ENCODE results near the gene CBARP.
A peak's percentile ranks its signal among the peaks of the same experiment; 100 is the strongest.

CBARP gene

DNA sequence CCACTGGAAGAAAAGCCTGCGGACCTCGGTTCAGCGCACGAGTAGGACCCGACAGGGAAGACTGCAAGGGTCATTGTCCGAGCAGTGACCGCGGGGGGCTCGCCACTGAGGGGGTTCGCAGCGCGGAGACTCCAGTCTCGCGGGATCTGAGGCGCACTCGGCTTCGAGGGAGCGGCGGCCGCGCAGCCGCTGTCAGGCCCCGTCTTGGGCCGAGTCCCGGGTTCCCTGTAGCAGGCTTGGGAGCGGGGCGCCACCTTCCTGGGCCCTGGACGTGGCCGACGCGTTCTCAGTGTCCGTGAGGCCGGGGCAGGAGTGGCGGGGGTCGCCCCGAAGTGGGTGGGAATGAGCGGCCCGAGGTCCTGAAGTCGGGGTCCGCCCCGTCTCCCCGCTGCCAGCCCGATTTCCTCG, 37.1 kb upstream of the CBARP start (continued):
- TF ChIP-seq, protein P1, sequence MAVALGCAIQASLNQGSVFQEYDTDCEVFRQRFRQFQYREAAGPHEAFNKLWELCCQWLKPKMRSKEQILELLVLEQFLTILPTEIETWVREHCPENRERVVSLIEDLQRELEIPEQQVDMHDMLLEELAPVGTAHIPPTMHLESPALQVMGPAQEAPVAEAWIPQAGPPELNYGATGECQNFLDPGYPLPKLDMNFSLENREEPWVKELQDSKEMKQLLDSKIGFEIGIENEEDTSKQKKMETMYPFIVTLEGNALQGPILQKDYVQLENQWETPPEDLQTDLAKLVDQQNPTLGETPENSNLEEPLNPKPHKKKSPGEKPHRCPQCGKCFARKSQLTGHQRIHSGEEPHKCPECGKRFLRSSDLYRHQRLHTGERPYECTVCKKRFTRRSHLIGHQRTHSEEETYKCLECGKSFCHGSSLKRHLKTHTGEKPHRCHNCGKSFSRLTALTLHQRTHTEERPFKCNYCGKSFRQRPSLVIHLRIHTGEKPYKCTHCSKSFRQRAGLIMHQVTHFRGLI (tag by site-specific recombination; IDR thresholded peaks at IDR 0.05) = peak; percentile 39; the same call in 1 of the 2 replicates
- no peak for TF ChIP-seq ZNF248 (tag by site-specific recombination; IDR thresholded peaks at IDR 0.05)
- no peak for TF ChIP-seq TRIM28 (IDR thresholded peaks at IDR 0.05; ENCODE audit: borderline replicate concordance, low read length)
- TF ChIP-seq ZNF112 (tag by site-specific recombination; IDR thresholded peaks at IDR 0.05) = no peak
- 0 out of 2 replicates have a peak, but pooled peaks have one; percentile 10 for TF ChIP-seq ZNF10 (tag by site-specific recombination; IDR thresholded peaks at IDR 0.05)
- TF ChIP-seq OVOL3 (tag by site-specific recombination; IDR thresholded peaks at IDR 0.05) = no peak
- TF ChIP-seq, protein P2, sequence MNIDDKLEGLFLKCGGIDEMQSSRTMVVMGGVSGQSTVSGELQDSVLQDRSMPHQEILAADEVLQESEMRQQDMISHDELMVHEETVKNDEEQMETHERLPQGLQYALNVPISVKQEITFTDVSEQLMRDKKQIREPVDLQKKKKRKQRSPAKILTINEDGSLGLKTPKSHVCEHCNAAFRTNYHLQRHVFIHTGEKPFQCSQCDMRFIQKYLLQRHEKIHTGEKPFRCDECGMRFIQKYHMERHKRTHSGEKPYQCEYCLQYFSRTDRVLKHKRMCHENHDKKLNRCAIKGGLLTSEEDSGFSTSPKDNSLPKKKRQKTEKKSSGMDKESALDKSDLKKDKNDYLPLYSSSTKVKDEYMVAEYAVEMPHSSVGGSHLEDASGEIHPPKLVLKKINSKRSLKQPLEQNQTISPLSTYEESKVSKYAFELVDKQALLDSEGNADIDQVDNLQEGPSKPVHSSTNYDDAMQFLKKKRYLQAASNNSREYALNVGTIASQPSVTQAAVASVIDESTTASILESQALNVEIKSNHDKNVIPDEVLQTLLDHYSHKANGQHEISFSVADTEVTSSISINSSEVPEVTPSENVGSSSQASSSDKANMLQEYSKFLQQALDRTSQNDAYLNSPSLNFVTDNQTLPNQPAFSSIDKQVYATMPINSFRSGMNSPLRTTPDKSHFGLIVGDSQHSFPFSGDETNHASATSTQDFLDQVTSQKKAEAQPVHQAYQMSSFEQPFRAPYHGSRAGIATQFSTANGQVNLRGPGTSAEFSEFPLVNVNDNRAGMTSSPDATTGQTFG (tag by site-specific recombination; IDR thresholded peaks at IDR 0.05; ENCODE audit: borderline replicate concordance) = no peak
- no peak for TF ChIP-seq YY2 (tag by site-specific recombination; IDR thresholded peaks at IDR 0.05)
- no peak for TF ChIP-seq ZNF610 (tag by site-specific recombination; IDR thresholded peaks at IDR 0.05; ENCODE audit: borderline replicate concordance)
- peak; percentile 81; the same call in 1 of the 2 replicates for TF ChIP-seq ZSCAN23 (tag by site-specific recombination; IDR thresholded peaks at IDR 0.05)
- TF ChIP-seq ZNF510 (tag by site-specific recombination; IDR thresholded peaks at IDR 0.05; ENCODE audit: insufficient replicate concordance) = no peak
- TF ChIP-seq ZNF24 (tag by site-specific recombination; IDR thresholded peaks at IDR 0.05) = peak; percentile 80
- TF ChIP-seq IKZF3 (tag by site-specific recombination; IDR thresholded peaks at IDR 0.05) = no peak
- TF ChIP-seq, protein P3, sequence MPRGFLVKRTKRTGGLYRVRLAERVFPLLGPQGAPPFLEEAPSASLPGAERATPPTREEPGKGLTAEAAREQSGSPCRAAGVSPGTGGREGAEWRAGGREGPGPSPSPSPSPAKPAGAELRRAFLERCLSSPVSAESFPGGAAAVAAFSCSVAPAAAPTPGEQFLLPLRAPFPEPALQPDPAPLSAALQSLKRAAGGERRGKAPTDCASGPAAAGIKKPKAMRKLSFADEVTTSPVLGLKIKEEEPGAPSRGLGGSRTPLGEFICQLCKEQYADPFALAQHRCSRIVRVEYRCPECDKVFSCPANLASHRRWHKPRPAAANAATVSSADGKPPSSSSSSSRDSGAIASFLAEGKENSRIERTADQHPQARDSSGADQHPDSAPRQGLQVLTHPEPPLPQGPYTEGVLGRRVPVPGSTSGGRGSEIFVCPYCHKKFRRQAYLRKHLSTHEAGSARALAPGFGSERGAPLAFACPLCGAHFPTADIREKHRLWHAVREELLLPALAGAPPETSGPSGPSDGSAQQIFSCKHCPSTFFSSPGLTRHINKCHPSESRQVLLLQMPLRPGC (tag by site-specific recombination; IDR thresholded peaks at IDR 0.05) = no peak
- TF ChIP-seq, protein P4, sequence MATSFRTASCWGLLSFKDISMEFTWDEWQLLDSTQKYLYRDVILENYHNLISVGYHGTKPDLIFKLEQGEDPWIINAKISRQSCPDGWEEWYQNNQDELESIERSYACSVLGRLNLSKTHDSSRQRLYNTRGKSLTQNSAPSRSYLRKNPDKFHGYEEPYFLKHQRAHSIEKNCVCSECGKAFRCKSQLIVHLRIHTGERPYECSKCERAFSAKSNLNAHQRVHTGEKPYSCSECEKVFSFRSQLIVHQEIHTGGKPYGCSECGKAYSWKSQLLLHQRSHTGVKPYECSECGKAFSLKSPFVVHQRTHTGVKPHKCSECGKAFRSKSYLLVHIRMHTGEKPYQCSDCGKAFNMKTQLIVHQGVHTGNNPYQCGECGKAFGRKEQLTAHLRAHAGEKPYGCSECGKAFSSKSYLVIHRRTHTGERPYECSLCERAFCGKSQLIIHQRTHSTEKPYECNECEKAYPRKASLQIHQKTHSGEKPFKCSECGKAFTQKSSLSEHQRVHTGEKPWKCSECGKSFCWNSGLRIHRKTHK (tag by site-specific recombination; IDR thresholded peaks at IDR 0.05) = no peak
- TF ChIP-seq ZNF266 (tag by site-specific recombination; IDR thresholded peaks at IDR 0.05; ENCODE audit: low read depth) = no peak
- no peak for TF ChIP-seq ZNF707 (tag by site-specific recombination; IDR thresholded peaks at IDR 0.05)
- 0 out of 2 replicates have a peak, but pooled peaks have one; percentile 67 for TF ChIP-seq ZNF837 (tag by site-specific recombination; IDR thresholded peaks at IDR 0.05)
- TF ChIP-seq FEZF1 (tag by site-specific recombination; IDR thresholded peaks at IDR 0.05) = no peak
- no peak for TF ChIP-seq ZNF114 (tag by site-specific recombination; IDR thresholded peaks at IDR 0.05)
- peak; percentile 20 for TF ChIP-seq KLF9 (tag by site-specific recombination; IDR thresholded peaks at IDR 0.05; ENCODE audit: low read depth)
- TF ChIP-seq ZNF501 (tag by site-specific recombination; IDR thresholded peaks at IDR 0.05) = peak; percentile 90; the same call in 1 of the 2 replicates
- TF ChIP-seq ZNF404 (tag by site-specific recombination; IDR thresholded peaks at IDR 0.05) = no peak
- no peak for TF ChIP-seq ZNF792 (tag by site-specific recombination; IDR thresholded peaks at IDR 0.05)
- no peak for TF ChIP-seq ZNF623 (tag by site-specific recombination; IDR thresholded peaks at IDR 0.05)
- no peak for TF ChIP-seq ZNF701 (tag by site-specific recombination; IDR thresholded peaks at IDR 0.05)
- peak; percentile 70 for TF ChIP-seq SP7 (tag by site-specific recombination; IDR thresholded peaks at IDR 0.05)
- TF ChIP-seq ZNF677 (tag by site-specific recombination; IDR thresholded peaks at IDR 0.05) = no peak
- TF ChIP-seq ZBTB7A (tag by site-specific recombination; IDR thresholded peaks at IDR 0.05; ENCODE audit: low read depth) = peak; percentile 95
- peak; percentile 68 for TF ChIP-seq ZNF121 (tag by site-specific recombination; IDR thresholded peaks at IDR 0.05)
- no peak for TF ChIP-seq SP3 (tag by site-specific recombination; IDR thresholded peaks at IDR 0.05)
- TF ChIP-seq, protein P5, sequence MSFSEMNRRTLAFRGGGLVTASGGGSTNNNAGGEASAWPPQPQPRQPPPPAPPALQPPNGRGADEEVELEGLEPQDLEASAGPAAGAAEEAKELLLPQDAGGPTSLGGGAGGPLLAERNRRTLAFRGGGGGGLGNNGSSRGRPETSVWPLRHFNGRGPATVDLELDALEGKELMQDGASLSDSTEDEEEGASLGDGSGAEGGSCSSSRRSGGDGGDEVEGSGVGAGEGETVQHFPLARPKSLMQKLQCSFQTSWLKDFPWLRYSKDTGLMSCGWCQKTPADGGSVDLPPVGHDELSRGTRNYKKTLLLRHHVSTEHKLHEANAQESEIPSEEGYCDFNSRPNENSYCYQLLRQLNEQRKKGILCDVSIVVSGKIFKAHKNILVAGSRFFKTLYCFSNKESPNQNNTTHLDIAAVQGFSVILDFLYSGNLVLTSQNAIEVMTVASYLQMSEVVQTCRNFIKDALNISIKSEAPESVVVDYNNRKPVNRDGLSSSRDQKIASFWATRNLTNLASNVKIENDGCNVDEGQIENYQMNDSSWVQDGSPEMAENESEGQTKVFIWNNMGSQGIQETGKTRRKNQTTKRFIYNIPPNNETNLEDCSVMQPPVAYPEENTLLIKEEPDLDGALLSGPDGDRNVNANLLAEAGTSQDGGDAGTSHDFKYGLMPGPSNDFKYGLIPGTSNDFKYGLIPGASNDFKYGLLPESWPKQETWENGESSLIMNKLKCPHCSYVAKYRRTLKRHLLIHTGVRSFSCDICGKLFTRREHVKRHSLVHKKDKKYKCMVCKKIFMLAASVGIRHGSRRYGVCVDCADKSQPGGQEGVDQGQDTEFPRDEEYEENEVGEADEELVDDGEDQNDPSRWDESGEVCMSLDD (tag by site-specific recombination; IDR thresholded peaks at IDR 0.05) = peak; percentile 88; the same call in 1 of the 2 replicates
- no peak for TF ChIP-seq ZNF558 (tag by site-specific recombination; IDR thresholded peaks at IDR 0.05)
- TF ChIP-seq ZNF426 (tag by site-specific recombination; IDR thresholded peaks at IDR 0.05) = no peak

All from HEK293 (cell line).